Osteoblast (primary cell): ENCODE results near the gene TMIE. TPM values are rescaled to one million over a fixed set of nuclear protein-coding genes. Genes with fewer than 3 reads are reported as not detected.

Source experiments
- DNase-seq: peaks from one replicate; pipeline ENCODE4 v3.0.0; 2011; ENCODE audit warnings: low spot score, mixed read lengths; ENCODE audit not compliant: insufficient read length; ENCODE audit errors: missing footprints
- H2AFZ ChIP-seq: 2 replicates; pipeline ENCODE4 v1.6.0; 2011; ENCODE audit warnings: mild to moderate bottlenecking, low read length
- H3K27ac ChIP-seq: 2 replicates; pipeline ENCODE4 v1.5.1; 2011; ENCODE audit warnings: mild to moderate bottlenecking, low read depth, low read length, moderate library complexity
- H3K27me3 ChIP-seq: 2 replicates; pipeline ENCODE4 v1.6.0; 2012; ENCODE audit warnings: mild to moderate bottlenecking, control low read depth, inconsistent platforms, low read length, moderate library complexity; ENCODE audit not compliant: insufficient read depth
- H3K36me3 ChIP-seq: 2 replicates; pipeline ENCODE4 v1.5.1; 2011; ENCODE audit warnings: mild to moderate bottlenecking, low read length, control low read depth, moderate library complexity; ENCODE audit not compliant: insufficient read depth
- H3K4me1 ChIP-seq: 2 replicates; pipeline ENCODE4 v1.5.1; 2011; ENCODE audit warnings: mild to moderate bottlenecking, low read length, control low read depth, moderate library complexity; ENCODE audit not compliant: insufficient read depth
- H3K4me2 ChIP-seq: 2 replicates; pipeline ENCODE4 v1.6.0; 2011; ENCODE audit warnings: mild to moderate bottlenecking, low read length; ENCODE audit not compliant: insufficient read depth
- H3K4me3 ChIP-seq: fragments of 200-600 bp; sonication (generic); 3 replicates; pipeline ENCODE4 v1.5.1; 2012; ENCODE audit warnings: mild to moderate bottlenecking, low read length, inconsistent platforms; ENCODE audit not compliant: insufficient read depth
- H3K79me2 ChIP-seq: 2 replicates; pipeline ENCODE4 v1.6.0; 2012; ENCODE audit warnings: mild to moderate bottlenecking, low read length, control low read depth, inconsistent platforms; ENCODE audit not compliant: insufficient read depth
- H3K9me3 ChIP-seq: 2 replicates; pipeline ENCODE4 v1.5.1; 2011; ENCODE audit warnings: low read depth, low read length, control low read depth
- H4K20me1 ChIP-seq: 2 replicates; pipeline ENCODE4 v1.6.0; 2012; ENCODE audit warnings: mild to moderate bottlenecking, low read length, control low read depth; ENCODE audit not compliant: insufficient read depth
- CTCF ChIP-seq: IDR thresholded peaks from 2 replicates; pipeline ENCODE4 v1.5.1; 2011; ENCODE audit warnings: mild to moderate bottlenecking, low read depth, low read length, moderate library complexity; ENCODE audit errors: extremely low read depth
- total RNA-seq: library from RNA; depleted of rRNA; stranded (reverse); fragments of >200 nt; gene quantifications from 2 replicates; pipeline ENCODE4 v1.2.3, GENCODE V29; 2012

TMIE gene
- total RNA-seq, 1 donor: under 0.01 TPM

GRCh38 chr3:46694520-46694919, 6.7 kb upstream of the TMIE start:
- Histone ChIP-seq H2AFZ (no peak overlapping the region), H3K27ac (no peak overlapping the region), H3K4me1 (peaks cover 7% of the 10 kb centered on the region), H3K27me3 (peaks cover 7% of the 10 kb centered on the region), H3K36me3 (no peaks in the 10 kb centered on the region), H3K4me3 (no peak overlapping the region), H3K9me3 (no peaks in the 10 kb centered on the region), H3K4me2 (no peak overlapping the region), H4K20me1 (no peaks in the 10 kb centered on the region), H3K79me2 (no peaks in the 10 kb centered on the region)
- TF ChIP-seq CTCF: no peak
- no peak for DNase-seq

GRCh38 chr3:46695177-46695961, 5.8 kb upstream of the TMIE start:
- Histone ChIP-seq H3K27ac (no peak overlapping the region), H3K4me2 (no peak overlapping the region), H4K20me1 (no peaks in the 10 kb centered on the region), H3K79me2 (no peaks in the 10 kb centered on the region), H3K4me1 (peaks cover 7% of the 10 kb centered on the region), H3K9me3 (no peaks in the 10 kb centered on the region), H3K27me3 (peaks cover 7% of the 10 kb centered on the region), H3K4me3 (no peak overlapping the region), H2AFZ (peak overlapping the region; percentile 35), H3K36me3 (no peaks in the 10 kb centered on the region)
- peak; percentile 32 for TF ChIP-seq CTCF
- no peak for DNase-seq

DNA sequence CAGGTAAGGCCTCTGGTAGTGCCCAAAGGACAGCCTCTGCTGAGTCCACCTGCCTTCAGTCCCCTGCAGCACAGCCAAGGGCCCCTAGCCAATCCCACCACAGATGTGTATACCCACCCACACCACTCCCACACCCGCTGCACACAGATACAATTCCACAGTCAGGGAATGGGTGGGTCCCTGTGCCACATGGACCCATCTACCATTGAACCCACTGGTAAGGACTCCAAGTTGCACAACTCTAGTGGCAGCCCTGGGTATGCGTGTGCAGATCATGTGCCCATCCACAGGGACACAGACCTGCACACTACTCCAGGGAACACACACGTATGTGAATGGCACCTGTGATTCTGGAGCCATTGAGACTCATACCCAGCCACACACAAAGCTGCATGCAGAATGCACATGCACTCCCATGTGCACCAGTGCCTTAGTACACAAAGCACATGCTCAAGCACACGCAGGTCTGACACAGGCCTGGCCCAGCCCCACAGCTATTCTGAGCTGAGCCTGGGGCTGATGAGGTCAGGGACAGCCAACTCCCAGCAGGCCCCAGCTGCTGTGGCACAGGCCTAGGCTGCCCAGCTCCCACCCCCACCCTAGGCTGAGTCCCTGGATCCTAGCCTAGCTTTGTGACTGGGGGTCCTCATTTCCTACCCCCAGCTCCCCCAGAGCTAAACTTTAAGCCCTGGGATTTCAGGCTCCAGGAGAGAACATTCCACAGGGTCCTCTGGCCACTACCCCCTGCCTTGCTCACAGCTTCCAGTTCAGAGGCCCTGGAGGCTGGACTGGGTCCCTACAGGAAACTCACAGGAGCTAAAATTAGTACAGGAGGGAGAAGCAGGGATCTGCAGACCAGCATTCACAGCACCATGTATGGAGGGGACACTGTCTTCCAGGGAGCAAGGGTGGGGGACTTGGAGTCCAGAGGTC, 5.0 kb upstream of the TMIE start:
- Histone ChIP-seq H3K9me3 (no peaks in the 10 kb centered on the region), H3K36me3 (no peaks in the 10 kb centered on the region), H3K27me3 (peaks cover 10% of the 10 kb centered on the region), H3K27ac (no peak overlapping the region), H4K20me1 (no peaks in the 10 kb centered on the region), H2AFZ (no peak overlapping the region), H3K4me3 (no peak overlapping the region), H3K4me2 (no peak overlapping the region), H3K79me2 (no peaks in the 10 kb centered on the region), H3K4me1 (peaks cover 7% of the 10 kb centered on the region)
- peak; percentile 94 for DNase-seq
- no peak for TF ChIP-seq CTCF
